Posterior cingulate gyrus (tissue), 11 donors: ENCODE results near the gene CD244.
A peak's percentile ranks its signal among the peaks of the same experiment; 100 is the strongest.
"Not testable (repeated sequence)": the region's sequence is repeated elsewhere in the genome, so short reads cannot be mapped to it uniquely, and the experiment has no call there.

Source experiments
- DNase-seq, 10 donors: peaks; one replicate each; pipeline versions ENCODE4 v3.0.0 to v3.0.0-alpha.2; 2020 to 2021; ENCODE audit warnings: mixed read lengths in 3 of 10
- intact Hi-C: fragments of 100-400 bp; cut with DNase I; formaldehyde crosslinking; loops from one replicate; pipeline ENCODE4 v1.15.1; 2023

The CD244 gene

GRCh38 chr1:160880216-160880615 lies 17.5 kb upstream of the CD244 start:
- no peak for DNase-seq
- intact Hi-C loops: no loop called here

- intact Hi-C loops: no loop called here
Measured at GRCh38 chr1:160879056-160879455, 16.4 kb upstream of the CD244 start.

GRCh38 chr1:160877221-160877620 lies 14.5 kb upstream of the CD244 start:
- no peak for DNase-seq
- intact Hi-C loops: no loop called here

More at GRCh38 chr1:160879056-160879455, 16.4 kb upstream of the CD244 start:
- DNase-seq: peak in 1 of 10 donors; percentile 25

GRCh38 chr1:160876311-160876710 lies 13.6 kb upstream of the CD244 start:
- DNase-seq: no peak
- intact Hi-C loops: no loop called here

GRCh38 chr1:160875591-160875990 lies 12.9 kb upstream of the CD244 start:
- DNase-seq, intact Hi-C loops: not testable (repeated sequence)

GRCh38 chr1:160874935-160875334 lies 12.2 kb upstream of the CD244 start:
- intact Hi-C loops: no loop called here
- no peak for DNase-seq

GRCh38 chr1:160868141-160868540 lies 5.5 kb upstream of the CD244 start:
- intact Hi-C loops: no loop called here
- no peak for DNase-seq

- intact Hi-C loops, DNase-seq: not testable (repeated sequence)
Measured at GRCh38 chr1:160867651-160868050, 5.0 kb upstream of the CD244 start.

- intact Hi-C loops: no loop called here
- DNase-seq: no peak
Measured at GRCh38 chr1:160866695-160867260, 4.1 kb upstream of the CD244 start.

- intact Hi-C loops: no loop called here
- no peak for DNase-seq
Measured at GRCh38 chr1:160866001-160866694, 3.5 kb upstream of the CD244 start.

GRCh38 chr1:160865337-160865736 lies 2.6 kb upstream of the CD244 start:
- no peak for DNase-seq
- intact Hi-C loops: no loop called here

- no peak for DNase-seq
- intact Hi-C loops: no loop called here
Measured at GRCh38 chr1:160864173-160864572, 1.5 kb upstream of the CD244 start.

- intact Hi-C loops: no loop called here
- no peak for DNase-seq
Measured at GRCh38 chr1:160863774-160864131, 1.1 kb upstream of the CD244 start.

- DNase-seq: no peak
- intact Hi-C loops: no loop called here
Measured at GRCh38 chr1:160863061-160863773, 530 bp upstream of the CD244 start.

GRCh38 chr1:160860840-160861505 lies 1.7 kb downstream of the CD244 start:
- DNase-seq: no peak
- intact Hi-C loops: no loop called here

GRCh38 chr1:160859166-160859565 lies 3.5 kb downstream of the CD244 start:
- no peak for DNase-seq
- intact Hi-C loops: no loop called here

- DNase-seq: no peak
- intact Hi-C loops: no loop called here
Measured at GRCh38 chr1:160858507-160858906, 4.2 kb downstream of the CD244 start.

GRCh38 chr1:160858097-160858496 lies 4.6 kb downstream of the CD244 start:
- intact Hi-C loops: no loop called here
- DNase-seq: no peak

GRCh38 chr1:160855181-160855981 lies 7.3 kb downstream of the CD244 start:
- peak in 1 of 10 donors; percentile 2 for DNase-seq
- intact Hi-C loops: no loop called here

GRCh38 chr1:160853754-160854153 lies 8.9 kb downstream of the CD244 start:
- peak in 1 of 10 donors; percentile 32 for DNase-seq
- intact Hi-C loops: no loop called here

- intact Hi-C loops: no loop called here
- no peak for DNase-seq
Measured at GRCh38 chr1:160853014-160853413, 9.7 kb downstream of the CD244 start.
